Endometrial microvascular endothelial cells (primary cell): Measurements from ENCODE around the gene BEND3. TPM values are rescaled to one million over a fixed set of nuclear protein-coding genes. Genes with fewer than 3 reads are reported as not detected.
"Not testable (repeated sequence)": the region's sequence is repeated elsewhere in the genome, so short reads cannot be mapped to it uniquely, and the experiment has no call there.

Experiments used
- in situ Hi-C: cut with HindIII; loops from 2 replicates; pipeline ENCODE4 v1.10.0; 2017; ENCODE audit warnings: low sequenced_read_pairs, low pct_unique_long_range_greater_than_20kb; ENCODE audit errors: inconsistent ontology term
- total RNA-seq: library from RNA; depleted of rRNA; stranded (reverse); fragments of >200 nt; gene quantifications from one replicate; pipeline ENCODE4 v1.2.3, GENCODE V29; 2015; ENCODE audit errors: inconsistent ontology term

The BEND3 gene
- total RNA-seq, 1 donor from 2014 or later = 1.1 TPM

DNA sequence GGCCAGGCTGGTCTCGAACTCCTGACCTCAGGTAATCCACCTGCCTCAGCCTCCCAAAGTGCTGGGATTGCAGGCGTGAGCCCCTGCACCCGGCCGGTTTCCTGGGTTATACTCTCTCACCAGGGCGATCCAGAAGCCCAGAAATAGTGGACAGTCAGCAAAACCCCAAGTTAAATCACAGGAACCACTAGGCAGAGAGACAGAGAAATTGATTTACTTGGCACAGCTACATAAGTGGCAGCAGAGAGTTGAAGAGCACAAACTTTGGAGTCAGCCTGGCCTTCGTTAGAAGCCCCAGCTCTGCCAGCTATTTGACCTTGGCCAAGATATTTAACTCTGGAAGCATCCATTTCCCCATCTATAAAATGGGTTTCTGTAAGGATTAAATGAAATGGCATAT lies 54.6 kb downstream of the BEND3 start:
- in situ Hi-C loops = no loop called here

DNA sequence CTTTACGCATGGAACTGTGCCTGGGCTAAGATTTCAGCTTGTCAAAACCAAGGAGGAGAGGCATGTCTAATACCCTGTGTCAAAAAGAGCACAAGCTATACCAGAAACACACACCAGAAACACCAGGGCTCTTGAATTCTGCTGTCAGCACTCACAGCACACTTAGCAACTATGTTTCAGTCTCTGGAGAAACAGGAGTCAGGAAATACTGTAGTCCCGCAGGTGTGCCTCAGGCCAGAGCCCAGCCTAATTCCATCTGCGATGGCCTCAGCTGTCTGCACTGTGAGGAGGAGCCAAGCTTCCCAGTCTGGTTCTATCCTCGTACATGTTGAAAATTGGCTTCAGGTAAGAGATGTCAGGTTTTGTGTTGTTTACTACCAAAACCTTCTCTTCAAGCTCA lies 55.7 kb downstream of the BEND3 start:
- in situ Hi-C loops = no loop called here

DNA sequence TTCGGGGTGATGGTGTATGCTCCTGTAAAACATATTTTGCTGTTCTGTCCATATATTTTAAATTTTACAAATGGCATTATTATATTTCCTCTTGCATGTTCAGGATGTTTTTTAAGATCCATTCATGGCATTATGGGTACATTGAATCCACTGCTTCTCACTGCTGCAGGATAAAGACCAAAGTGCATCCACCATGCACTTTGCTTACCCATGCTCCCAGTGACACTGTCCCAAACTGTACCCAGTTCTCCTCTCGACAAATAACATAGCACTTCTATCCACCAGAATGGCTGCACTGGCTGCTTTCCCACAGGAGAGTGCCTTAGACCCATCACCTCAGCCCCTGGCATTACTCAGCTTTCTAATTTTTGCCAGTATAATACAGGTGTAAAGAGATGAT lies 57.6 kb downstream of the BEND3 start:
- in situ Hi-C loops = no loop called here

DNA sequence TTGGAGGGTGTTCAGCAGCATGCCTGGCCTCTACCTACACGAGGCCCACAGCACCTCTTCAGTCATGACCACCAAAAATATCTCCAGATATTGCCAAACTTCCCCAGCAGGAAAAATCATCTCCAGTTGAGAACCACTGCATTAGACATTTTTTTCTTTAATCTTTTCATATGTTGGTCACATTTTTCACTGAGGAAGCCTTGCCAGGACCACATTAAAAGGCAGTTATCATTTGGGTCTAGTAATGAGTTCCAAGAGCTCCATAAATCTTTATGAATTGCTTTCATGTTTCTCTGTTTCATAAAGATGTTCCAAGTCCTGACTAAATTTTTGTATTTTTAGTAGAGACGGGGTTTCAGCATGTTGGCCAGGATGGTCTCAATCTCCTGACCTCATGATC lies 58.5 kb downstream of the BEND3 start:
- in situ Hi-C loops = no loop called here

DNA sequence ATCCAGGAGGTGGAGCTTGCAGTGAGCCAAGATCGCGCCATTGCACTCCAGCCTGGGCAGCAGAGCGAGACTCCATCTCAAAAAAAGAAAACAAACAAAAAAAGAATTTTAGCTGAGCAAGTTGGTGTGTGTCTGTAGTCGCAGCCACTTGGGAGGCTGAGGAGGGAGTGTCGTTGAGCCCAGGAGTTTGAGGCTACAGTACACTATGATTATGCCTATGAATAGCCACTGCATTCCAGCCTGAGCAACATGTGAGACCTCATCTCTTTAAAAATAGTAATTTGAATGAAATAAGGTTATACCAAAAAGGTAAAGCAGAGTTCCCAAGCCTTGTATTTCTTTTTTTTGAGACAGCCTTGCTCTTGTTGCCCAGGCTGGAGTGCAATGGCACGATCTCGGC lies 67.5 kb downstream of the BEND3 start:
- in situ Hi-C loops = no loop called here

DNA sequence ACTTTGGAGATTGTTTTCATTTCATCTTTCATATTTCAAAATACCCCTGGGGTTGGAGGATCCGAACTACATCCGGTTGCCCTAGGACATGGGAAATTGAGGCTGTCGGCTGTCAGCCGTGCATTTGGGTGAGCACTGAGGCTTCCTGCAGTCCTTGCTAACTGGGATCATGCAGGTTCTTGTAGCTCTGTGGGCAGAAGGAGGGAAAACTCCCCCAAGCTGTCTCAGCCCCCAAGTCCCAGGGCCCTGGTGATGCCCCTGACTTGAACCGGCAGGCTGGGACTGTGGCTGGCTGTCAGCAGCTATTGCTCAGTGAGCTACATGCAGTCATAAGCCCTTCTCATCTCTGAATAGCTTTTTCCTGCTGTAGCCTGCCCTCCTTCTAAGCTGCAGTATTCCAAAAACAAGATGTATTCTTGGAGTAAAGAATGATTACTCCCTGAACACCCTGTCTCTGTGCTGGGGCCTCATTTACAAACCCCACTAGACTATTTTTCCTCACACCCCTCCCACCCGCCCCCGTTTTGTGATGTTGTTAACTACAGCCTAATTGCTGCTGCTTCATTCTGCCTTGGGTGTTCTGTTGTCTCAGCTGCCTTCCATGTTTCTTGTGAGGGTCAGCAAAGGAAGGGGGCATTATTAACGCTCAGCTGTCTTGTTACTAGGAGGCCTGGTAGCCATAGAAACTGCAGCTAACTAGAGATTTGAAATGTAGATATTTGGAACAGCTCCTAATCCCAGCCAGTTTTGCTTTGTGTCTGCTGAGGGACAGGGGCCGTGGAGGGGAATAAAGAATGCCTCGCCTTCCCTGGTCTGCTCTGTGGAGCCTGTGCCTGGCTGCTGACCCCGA lies 69.3 kb downstream of the BEND3 start:
- in situ Hi-C loops = no loop called here

DNA sequence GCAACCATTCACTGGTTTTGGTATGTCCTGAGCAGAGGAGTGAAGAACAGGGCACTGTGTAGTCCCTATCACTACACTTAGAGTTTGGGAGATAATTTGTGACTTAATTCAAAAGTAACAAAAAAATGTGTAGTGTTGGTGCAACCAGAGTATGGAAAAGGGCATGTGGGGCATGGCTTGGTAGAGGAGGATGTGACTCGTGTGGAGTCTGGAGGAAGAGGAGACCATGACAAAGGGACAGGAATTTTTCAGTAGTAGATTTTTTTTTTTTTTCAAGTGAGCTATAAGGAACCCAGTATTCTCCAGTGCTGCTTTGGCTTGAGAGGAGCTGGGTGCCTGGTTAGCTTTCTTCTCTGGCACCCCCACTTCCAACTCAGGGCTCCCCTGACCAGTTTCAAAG lies 82.2 kb downstream of the BEND3 start:
- in situ Hi-C loops = no loop called here

DNA sequence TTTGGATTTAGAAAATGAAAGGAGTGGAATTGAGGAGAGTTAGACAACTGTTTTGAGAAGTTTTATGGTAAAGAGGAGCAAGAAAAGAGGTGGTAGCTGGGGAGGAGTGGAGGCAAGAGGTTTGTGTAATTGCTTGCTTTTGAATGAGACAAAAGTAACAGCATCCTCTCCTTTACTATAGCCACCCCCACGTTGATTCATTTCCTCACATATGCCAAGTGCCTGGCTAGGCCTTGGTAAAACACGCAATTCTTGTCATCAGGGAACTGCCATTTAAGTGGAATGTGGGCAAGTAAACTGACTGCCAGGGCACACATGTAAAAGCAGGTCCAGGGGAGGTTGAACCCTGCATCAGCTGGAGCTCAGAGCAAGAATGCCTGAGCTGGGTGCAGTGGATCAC lies 83.3 kb downstream of the BEND3 start:
- in situ Hi-C loops = no loop called here

DNA sequence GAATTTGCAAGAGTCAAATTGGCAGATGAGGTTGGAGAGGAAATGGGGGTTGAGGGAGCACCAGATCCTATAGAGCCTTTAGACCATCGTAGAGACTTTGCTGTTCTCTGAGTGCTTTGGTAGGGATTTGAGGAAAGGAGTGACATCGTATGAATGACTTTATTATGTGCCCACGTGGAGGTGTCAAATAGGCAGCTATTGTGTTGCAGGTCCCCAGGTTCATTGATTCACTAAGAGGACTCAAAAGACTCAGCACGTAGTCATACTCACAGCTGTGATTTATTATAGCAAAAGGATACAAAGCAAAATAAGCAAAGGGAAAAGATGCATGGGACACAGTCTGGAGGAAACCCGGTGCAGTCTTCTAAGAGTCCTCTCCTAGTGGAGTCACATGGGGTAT lies 85.2 kb downstream of the BEND3 start:
- in situ Hi-C loops = no loop called here

DNA sequence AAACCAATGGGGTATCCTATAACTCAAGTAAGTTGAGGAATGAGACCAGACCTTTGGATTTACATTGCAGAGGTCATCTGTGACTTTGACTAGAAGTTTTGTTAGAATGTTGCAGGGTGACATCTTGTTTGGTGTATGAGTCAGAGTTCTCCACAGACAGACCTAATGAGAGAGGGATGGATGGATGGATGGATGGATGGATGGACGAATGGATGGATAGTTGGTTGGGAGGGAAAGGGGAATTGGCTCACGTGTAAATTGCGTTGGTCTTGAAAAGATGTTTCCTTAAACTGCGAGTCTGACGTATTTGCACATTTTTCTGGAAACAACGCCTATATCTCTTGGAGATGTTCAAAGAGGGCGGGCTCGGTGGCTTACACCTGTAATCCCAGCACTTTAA lies 88.3 kb downstream of the BEND3 start:
- in situ Hi-C loops = no loop called here

DNA sequence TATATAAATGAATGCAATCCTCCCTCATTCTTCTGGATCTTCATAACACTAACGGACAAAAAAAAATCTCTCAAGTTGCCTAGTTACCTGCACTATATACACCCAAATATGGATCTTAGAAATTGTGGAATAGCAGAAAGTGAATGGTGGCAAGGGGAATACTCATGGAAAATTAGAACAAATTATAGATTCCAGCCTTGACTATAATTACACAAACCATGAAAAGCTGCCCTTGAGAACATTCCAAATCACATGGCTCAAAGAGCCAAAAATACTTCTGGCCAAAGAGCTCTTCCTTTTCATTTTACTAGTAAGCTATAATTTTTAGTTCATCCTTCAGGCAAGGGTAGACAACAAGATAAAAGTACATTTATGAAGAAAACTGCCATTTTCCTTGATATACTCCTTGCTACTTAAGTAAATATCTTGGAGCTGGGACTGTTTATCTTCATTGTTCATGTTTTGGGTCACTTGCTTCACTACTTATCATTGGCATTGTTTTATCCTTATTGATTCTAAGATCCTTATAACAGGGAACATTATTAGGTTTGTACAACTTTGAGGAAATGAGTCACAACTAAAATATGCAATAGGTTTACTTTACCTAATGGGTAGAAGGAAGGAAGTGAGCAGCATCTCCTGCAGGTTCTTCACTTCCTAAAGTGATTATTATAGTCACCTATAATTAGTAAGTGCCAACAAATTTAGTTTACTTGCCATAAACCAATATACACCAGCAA lies 93.7 kb downstream of the BEND3 start:
- in situ Hi-C loops = no loop called here

DNA sequence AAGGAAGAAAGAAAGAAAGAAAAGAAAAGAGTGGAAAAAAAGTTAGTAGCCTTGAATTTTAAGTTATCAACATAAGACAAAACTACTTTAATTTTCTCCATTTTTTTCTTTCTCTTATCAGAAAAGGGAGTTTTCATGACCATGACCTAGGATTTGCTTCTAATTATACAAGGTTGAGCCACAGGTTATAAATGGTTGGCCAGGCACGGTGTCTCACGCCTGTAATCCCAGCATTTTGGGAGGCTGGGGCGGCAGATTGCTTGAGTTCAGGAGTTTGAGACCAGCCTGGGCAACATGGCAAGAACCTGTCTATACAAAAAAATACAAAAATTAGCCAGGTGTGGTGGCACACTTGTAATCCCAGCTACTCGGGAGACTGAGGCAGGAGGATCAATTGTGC lies 95.1 kb downstream of the BEND3 start:
- in situ Hi-C loops = no loop called here

DNA sequence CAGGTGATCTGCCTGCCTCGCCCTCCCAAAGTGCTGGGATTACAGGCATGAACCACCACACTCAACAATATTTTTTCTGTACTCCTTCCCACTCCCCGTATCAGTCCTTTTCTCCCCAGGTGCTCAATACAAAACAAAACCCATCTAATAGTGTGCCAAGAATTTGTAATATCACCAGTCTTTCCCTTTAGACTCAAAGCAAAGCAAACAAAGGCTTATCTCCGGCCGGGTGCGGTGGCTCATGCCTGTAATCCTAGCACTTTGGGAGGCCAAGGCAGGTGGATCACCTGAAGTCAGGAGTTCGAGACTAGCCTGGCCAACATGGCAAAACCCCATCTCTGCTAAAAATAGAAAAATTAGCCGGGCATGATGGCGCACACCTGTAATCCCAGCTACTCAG lies 95.7 kb downstream of the BEND3 start:
- in situ Hi-C loops = not testable (repeated sequence)

DNA sequence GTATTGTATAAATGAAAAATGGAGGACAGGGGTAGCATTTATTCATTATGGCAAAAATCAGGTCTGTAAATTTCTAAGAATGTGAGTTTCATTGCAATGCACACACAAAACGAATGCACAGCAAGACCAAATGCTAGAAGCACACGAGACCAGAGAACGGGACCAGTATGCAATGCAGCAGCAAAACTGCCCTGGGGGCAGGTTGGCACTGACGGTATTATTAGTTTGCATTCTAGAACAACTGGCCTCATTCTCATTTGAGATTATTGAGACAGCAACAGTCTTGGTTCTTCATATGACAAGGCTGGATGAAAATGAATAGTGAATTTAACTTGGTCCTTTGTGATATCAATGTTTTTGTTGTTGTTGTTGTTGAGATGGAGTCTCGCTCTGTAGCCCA lies 96.3 kb downstream of the BEND3 start:
- in situ Hi-C loops = no loop called here

Other genes with a start within 250 kb of the BEND3 start
- not detected for gene CD24, start 140.8 kb downstream of the BEND3 start, total RNA-seq
- 20.9 TPM for gene MTRES1, start 87.3 kb downstream of the BEND3 start, total RNA-seq